Esophagus (tissue), 2 donors: ENCODE results near the gene BHLHE23. TPM values are rescaled to one million over a fixed set of nuclear protein-coding genes. Genes with fewer than 3 reads are reported as not detected.
A peak's percentile ranks its signal among the peaks of the same experiment; 100 is the strongest.

Experiments
- H3K27ac ChIP-seq, 2 donors: one replicate each; pipeline ENCODE4 v1.5.1; 2013; ENCODE audit warnings: low read depth in 2 of 2, mild to moderate bottlenecking in 2 of 2, inconsistent platforms in 1 of 2, low read length in 1 of 2, moderate library complexity in 1 of 2
- H3K27me3 ChIP-seq, 2 donors: one replicate each; pipeline ENCODE4 v1.6.1; 2013; ENCODE audit warnings: low read length in 2 of 2, control low read depth in 1 of 2, mild to moderate bottlenecking in 1 of 2; ENCODE audit not compliant: insufficient read depth in 2 of 2, control insufficient read depth in 1 of 2
- H3K36me3 ChIP-seq, 2 donors: one replicate each; pipeline ENCODE4 v1.6.1; 2013; ENCODE audit warnings: low read length in 1 of 2; ENCODE audit not compliant: control insufficient read depth in 2 of 2, insufficient read depth in 2 of 2
- H3K4me1 ChIP-seq, 2 donors: one replicate each; pipeline ENCODE4 v1.6.1; 2013; ENCODE audit warnings: low read length in 1 of 2; ENCODE audit not compliant: control insufficient read depth in 2 of 2, insufficient read depth in 2 of 2
- H3K4me3 ChIP-seq, 2 donors: one replicate each; pipeline ENCODE4 v1.5.1; 2013; ENCODE audit warnings: low read length in 2 of 2, mild to moderate bottlenecking in 2 of 2, low read depth in 1 of 2, moderate library complexity in 1 of 2
- H3K9me3 ChIP-seq, 2 donors: one replicate each; pipeline ENCODE4 v1.6.1; 2013; ENCODE audit warnings: mild to moderate bottlenecking in 2 of 2, low read depth in 1 of 2, low read length in 1 of 2, moderate library complexity in 1 of 2; ENCODE audit not compliant: control insufficient read depth in 2 of 2, insufficient read depth in 1 of 2
- WGBS, 2 donors: extraction: QIAGEN DNeasy Blood & Tissue Kit; methylation state at CpG; one replicate each; pipeline ENCODE4 v1.1.7; 2013; 5-methylcytosine and 5-hydroxymethylcytosine counted together
- polyA plus RNA-seq, 2 donors: library from polyadenylated mRNA; stranded (reverse); fragments of 200-250 nt; gene quantifications; one replicate each; pipeline ENCODE4 v1.2.3, GENCODE V29; 2013
- donor health status: healthy with polysubstance abuse.
- donor health status: Bipolar disorder and iron deficiency.

BHLHE23 gene
- polyA plus RNA-seq, 2 donors, result not detected

GRCh38 chr20:63014287-63014686 lies 7.5 kb upstream of the BHLHE23 start:
- no peak overlapping the region for H3K4me3 ChIP-seq
- H3K36me3 ChIP-seq, result no peaks in the 10 kb centered on the region
- no peak overlapping the region for H3K27ac ChIP-seq
- 23 to 25% methylated on average over 12 of the region's 12 CpGs for WGBS, 2 donors
- peaks cover 0 to 2% of the 10 kb centered on the region in 2 donors for H3K4me1 ChIP-seq
- H3K27me3 ChIP-seq, result peaks cover 0 to 19% of the 10 kb centered on the region in 2 donors
- peaks cover 0 to 6% of the 10 kb centered on the region in 2 donors for H3K9me3 ChIP-seq

- peaks cover 0 to 2% of the 10 kb centered on the region in 2 donors for H3K4me1 ChIP-seq
- H3K9me3 ChIP-seq, result peaks cover 0 to 6% of the 10 kb centered on the region in 2 donors
- H3K27ac ChIP-seq, result no peak overlapping the region
- no peaks in the 10 kb centered on the region for H3K36me3 ChIP-seq
- no peak overlapping the region for H3K4me3 ChIP-seq
- H3K27me3 ChIP-seq, result peaks cover 0 to 23% of the 10 kb centered on the region in 2 donors
These were observed 6.4 kb upstream of the BHLHE23 start for GRCh38 chr20:63013207-63013606.

- Histone ChIP-seq H3K4me1 (peaks cover 0 to 6% of the 10 kb centered on the region in 2 donors), H3K27me3 (peaks cover 0 to 30% of the 10 kb centered on the region in 2 donors), H3K4me3 (no peak overlapping the region), H3K36me3 (no peaks in the 10 kb centered on the region), H3K9me3 (peaks cover 0 to 6% of the 10 kb centered on the region in 2 donors), H3K27ac (no peak overlapping the region)
- 33 to 38% methylated on average over 3 of the region's 3 CpGs for WGBS, 2 donors
These were observed 5.0 kb upstream of the BHLHE23 start for GRCh38 chr20:63011798-63012197.

GRCh38 chr20:63009988-63010769 lies 3.4 kb upstream of the BHLHE23 start:
- no peak overlapping the region for H3K27ac ChIP-seq
- peaks cover 4 to 10% of the 10 kb centered on the region in 2 donors for H3K4me1 ChIP-seq
- 8 to 9% methylated on average over 30 of the region's 30 CpGs for WGBS, 2 donors
- H3K4me3 ChIP-seq, result peak overlapping the region in 1 of 2 donors; percentile 6
- H3K9me3 ChIP-seq, result peaks cover 0 to 6% of the 10 kb centered on the region in 2 donors
- H3K36me3 ChIP-seq, result no peaks in the 10 kb centered on the region
- peaks cover 3 to 43% of the 10 kb centered on the region in 2 donors for H3K27me3 ChIP-seq

GRCh38 chr20:63009045-63009961 lies 2.5 kb upstream of the BHLHE23 start:
- H3K4me1 ChIP-seq, result peaks cover 4 to 10% of the 10 kb centered on the region in 2 donors
- no peak overlapping the region for H3K27ac ChIP-seq
- no peak overlapping the region for H3K4me3 ChIP-seq
- peaks cover 0 to 6% of the 10 kb centered on the region in 2 donors for H3K9me3 ChIP-seq
- 6 to 7% methylated on average over 52 to 54 of the region's 54 CpGs for WGBS, 2 donors
- H3K27me3 ChIP-seq, result peaks cover 3 to 47% of the 10 kb centered on the region in 2 donors
- no peaks in the 10 kb centered on the region for H3K36me3 ChIP-seq

GRCh38 chr20:63008541-63009044 lies 1.8 kb upstream of the BHLHE23 start:
- H3K4me3 ChIP-seq, result no peak overlapping the region
- 9 to 12% methylated on average over 13 to 21 of the region's 21 CpGs for WGBS, 2 donors

GRCh38 chr20:63007646-63008488 lies 1.1 kb upstream of the BHLHE23 start:
- Histone ChIP-seq H3K36me3 (no peaks in the 10 kb centered on the region), H3K27me3 (peaks cover 3 to 44% of the 10 kb centered on the region in 2 donors), H3K27ac (no peak overlapping the region), H3K4me1 (peaks cover 4 to 10% of the 10 kb centered on the region in 2 donors), H3K9me3 (peaks cover 0 to 3% of the 10 kb centered on the region in 2 donors), H3K4me3 (no peak overlapping the region)
- 10 to 13% methylated on average over 45 to 46 of the region's 46 CpGs for WGBS, 2 donors

More at GRCh38 chr20:63008541-63009044, 1.8 kb upstream of the BHLHE23 start:
- H3K4me1 ChIP-seq, result peaks cover 4 to 10% of the 10 kb centered on the region in 2 donors
- peaks cover 0 to 3% of the 10 kb centered on the region in 2 donors for H3K9me3 ChIP-seq
- no peaks in the 10 kb centered on the region for H3K36me3 ChIP-seq
- H3K27me3 ChIP-seq, result peaks cover 3 to 46% of the 10 kb centered on the region in 2 donors
- H3K27ac ChIP-seq, result no peak overlapping the region

- Histone ChIP-seq H3K27me3 (peaks cover 3 to 41% of the 10 kb centered on the region in 2 donors), H3K36me3 (no peaks in the 10 kb centered on the region), H3K27ac (no peak overlapping the region), H3K4me1 (peaks cover 4 to 10% of the 10 kb centered on the region in 2 donors), H3K4me3 (no peak overlapping the region), H3K9me3 (no peaks in the 10 kb centered on the region)
- 4 to 5% methylated on average over 24 of the region's 24 CpGs for WGBS, 2 donors
These were observed 539 bp upstream of the BHLHE23 start for GRCh38 chr20:63007360-63007645.
